ENCODE results near the gene NTRK1.
A peak's percentile ranks its signal among the peaks of the same experiment; 100 is the strongest.

The NTRK1 gene

DNA sequence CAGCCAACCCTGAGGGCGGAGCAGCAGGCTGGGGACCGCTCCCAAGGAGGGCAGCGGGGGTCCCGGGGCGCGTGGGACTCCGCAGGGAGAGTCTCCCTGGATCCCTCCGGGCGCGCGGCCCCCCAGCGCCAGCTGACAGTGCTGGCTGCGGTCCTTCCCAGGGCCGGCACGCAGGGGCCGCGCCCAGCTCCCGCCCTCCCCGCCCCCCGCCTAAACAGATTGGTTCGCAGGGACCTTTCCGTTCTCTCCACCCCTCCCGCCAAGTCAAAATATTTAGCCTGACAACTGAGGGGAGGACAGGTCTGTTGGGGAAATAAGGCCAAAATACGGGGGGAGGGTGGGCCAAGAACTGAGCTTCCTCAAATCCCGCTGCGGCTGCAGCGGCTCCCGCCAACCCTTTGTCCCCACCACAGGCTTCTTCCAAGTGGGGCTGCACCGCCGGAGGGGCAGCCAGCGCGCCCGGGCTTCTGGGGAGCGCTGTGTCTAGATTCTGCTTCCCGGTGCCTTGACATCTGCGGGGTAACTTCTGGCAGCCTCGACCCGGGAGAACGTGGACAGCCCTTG lies 1.6 kb upstream of the NTRK1 start, which contains the start of gene INSRR:
Gene INSRR, minus strand, starts transcription at position 159 of the 564 bp plus-strand sequence. CDS start 496 bp downstream, outside the sequence.
- DNase-seq = no peak

DNA sequence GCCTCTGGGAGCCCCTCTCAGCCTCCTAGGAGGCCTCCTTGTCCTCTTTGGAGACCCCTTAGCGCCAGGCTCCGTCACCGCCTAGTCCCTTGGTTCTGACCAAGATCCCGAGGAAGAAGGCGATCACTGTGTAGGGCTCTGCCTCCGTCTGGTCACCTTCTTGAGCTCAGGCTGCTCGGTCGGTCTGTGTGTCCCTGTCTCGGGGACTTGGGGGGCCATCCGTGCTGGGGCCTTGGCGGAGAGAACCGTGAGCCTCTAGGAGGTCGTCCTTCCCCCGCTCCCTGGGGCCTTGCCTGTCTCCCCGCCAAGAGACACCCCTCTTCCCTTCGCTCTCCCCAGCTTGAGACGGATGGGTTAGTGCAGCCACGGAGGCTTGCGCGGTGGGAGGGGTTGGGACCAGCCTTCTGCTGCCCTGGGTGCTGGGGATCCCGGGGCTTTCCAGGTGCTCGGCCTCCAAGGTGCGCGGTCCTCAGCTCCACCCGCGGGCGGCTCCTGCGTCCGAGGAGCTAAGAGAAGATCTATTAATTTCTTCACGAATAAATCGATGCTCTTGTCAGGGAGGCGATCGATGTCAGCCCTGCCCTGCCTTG lies 1.0 kb upstream of the NTRK1 start:
- no peak for DNase-seq

DNA sequence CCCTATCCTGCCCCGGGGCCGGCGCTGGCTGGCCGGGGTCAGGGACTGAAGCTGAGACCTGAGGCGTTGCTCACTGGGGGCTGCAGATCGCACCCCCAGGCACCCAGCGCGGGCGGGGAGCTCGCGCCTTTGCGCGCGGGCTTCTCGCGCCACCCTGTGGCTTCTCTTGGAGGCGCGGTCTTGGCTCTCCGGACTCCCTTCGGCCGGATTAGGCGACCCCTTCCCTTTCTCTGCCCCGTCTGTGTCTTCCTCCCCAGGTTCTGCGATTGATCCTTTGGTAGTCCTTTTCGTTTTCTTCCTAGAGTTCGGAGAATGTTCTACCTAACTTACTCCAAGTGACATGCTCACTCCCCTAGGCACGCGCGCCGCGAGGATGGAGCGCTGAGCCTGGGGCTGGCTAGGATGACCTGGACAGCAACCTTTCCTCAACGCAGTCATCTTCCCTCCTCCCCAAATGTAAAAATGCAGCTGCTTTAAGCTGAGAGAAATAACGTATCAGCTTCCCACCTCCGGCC lies 495 bp upstream of the NTRK1 start:
- peak; percentile 23 for DNase-seq

DNA sequence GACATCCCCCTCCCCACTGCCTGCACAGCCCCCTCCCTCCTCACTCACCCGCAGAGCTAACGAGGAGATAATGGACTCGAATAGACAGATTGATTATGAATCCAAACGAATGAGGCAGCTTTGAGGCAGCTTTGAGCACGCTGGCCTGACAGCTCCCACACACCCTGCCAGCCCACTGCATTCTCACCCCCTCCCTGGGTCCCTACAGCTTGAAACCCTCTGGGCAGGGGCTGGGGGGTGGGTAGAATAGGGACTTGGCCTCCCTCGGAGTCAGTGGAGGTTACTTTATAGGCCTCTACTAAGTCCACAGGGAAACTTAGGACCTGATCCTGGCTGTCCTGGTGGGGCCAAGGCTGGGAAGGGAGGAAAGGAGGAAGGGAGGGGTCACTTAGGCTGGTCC lies 1.9 kb downstream of the NTRK1 start:
- no peak for DNase-seq

DNA sequence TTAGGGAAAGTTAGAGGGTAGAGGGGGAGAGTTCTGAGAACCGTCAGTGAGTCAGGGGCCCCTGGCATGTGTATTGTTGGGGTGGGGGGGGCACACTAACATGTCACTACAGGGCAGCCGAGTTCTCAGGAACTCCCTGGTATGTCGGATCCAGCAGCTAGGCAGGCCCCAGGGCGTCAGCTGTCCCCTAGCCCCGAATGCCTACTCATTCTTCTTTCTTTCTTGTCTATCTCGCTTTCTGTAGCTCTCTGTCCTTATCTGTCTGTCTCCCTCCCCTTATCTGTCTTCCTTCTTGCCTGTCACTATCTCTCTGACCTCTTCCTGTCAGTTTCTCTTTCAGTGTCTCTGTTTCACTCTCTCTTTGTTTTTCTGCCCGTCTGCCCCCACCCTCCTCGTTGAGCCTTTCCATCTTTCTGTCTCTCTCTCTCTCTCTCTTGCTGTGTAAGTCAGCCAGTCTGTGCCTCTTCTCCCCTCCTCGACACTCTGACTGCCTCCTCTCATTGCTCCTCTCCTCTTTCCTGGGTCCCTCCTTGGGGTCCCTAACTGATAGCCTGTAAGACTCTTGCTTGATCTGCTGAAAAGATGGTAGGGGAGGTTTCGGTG lies 2.4 kb downstream of the NTRK1 start:
- DNase-seq = no peak

DNA sequence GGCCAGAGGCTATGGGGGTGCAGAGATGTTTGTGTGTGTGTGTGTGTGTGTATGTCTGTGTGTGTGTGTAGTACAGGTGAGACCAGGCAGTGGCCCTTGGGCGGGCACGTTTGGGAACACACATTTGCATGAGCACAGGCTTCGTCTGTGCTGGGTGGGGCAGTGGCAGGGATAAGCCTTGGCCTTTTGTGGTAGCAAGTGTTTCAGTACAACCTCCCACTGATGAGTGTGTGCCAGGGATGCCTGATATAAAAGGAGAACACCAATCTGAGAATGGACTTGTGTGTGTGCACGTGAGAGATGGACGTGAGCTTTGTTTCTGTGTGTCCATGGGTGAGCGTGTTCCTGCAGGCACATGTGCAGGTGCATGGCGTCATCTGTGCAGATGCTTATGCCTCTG lies 3.0 kb downstream of the NTRK1 start:
- DNase-seq = no peak

DNA sequence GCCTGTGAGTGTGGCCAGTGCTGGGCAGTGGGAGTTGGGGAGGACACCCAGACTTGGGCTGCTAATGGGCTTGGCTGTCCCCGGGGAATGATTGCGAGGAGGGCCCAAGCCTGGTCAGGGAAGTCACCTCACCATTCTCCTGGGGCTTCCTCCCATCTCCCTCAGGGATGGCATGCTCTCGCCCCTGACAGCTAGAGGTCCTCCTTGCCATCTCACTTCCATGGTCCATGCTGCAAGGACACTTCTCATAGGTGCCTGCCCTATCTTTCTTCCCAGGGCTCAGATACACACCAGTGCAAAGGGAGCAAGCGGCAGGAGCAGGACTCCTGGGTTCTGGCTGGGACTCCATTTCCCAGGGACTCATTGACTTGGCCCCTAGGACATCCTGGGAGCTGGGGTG lies 4.1 kb downstream of the NTRK1 start:
- DNase-seq = no peak

DNA sequence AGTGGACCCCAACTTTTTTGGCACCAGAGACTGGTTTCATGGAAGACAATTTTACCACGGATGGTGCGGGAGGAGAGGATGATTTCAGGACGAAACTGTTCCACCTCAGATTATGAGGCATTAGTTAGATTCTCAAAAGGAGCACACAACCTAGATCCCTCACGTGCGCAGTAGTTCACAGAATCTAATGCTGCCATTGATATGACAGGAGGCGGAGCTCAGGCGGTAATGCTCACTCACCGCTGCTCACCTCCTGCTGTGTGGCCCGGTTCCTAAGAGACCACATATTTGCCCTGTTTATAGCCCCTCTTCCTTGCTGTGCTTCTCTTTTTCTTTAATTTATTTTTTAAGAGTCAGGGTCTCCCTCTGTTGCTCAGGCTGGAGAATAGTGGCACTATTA lies 4.6 kb downstream of the NTRK1 start:
- DNase-seq = no peak

DNA sequence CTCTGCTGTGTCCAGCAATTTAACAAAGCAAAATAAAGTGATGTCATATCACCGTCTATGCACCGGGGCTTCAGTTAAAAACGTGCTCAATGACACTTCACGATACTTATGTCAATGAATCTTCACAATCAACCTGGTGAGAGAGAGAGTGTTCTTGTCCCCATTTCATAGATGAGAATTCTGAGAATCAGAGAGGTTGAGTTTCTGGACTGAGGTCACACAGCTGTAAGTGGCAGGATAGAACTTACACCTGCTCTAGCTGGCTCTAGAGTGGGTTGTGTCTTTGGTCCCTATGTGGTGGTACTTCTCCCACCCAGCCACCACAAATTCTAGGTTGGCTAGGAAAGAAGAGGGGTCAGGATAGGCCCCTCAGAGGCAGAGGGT lies 5.2 kb downstream of the NTRK1 start:
- DNase-seq = no peak

DNA sequence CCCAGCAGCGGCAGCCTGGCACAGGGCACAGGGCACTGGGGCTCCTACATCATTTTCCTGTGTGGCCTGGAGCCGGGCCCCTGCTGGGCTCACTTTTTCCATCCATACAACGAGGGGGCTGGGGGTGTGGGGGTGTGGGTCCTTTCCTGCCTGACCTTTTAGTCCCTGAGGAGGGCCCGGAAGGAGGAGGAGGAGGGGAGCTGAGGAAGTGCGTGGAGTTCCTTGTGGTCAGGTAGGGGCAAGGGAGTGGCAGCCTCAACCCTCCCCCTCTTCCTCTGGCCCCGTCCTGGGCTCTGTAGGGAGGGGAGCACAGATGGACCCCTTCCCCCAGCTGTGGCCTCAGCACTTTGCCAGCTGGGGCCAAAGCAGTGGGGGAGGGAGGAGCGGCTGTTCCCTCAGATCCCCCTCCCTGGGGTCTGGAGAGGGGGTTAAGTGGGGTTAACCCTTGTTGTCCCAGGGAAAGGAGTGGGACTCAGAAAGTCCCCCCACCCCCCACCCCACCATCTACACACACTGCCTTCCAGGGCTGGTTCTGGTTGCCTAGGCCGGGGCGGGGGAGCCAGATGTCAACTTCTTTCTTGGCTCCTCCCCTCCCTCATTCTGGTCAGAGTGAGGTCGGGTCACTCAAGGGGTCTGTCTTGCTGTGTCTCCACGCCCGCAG lies 5.7 kb downstream of the NTRK1 start:
- no peak for DNase-seq

DNA sequence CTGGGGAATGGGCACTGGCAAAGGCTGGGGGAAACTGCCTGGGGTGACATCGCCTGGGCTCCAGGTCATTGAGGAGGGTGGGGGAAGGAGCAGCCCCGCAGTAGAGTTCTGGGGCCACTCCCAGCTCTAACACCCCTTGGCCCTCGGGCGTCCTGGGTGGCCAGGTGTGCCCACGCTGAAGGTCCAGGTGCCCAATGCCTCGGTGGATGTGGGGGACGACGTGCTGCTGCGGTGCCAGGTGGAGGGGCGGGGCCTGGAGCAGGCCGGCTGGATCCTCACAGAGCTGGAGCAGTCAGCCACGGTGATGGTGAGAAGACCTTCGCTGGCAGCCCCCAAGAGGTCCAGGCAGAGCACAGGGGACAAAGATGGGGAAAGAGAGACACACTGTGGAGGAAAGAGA lies 7.7 kb downstream of the NTRK1 start:
- DNase-seq = no peak

DNA sequence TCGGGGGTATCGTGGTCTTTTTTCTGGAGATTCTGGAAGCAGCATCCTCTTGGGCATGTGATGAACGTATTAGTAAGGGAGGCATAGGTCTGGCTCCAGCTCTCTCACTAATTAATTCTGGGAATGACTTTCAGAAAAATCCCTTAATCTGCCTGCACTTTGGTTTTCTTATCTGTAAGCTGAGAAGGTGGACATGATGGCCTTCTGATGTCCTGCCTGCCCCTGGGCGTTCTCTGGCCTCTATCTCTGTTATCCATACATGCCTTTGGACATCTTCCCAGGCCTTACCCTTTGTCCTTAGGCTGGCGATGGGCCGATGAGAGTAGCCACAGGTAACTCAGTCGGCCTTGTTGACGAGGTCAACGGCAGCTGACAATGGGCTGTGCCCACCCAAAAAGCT lies 8.8 kb downstream of the NTRK1 start:
- DNase-seq = no peak

DNA sequence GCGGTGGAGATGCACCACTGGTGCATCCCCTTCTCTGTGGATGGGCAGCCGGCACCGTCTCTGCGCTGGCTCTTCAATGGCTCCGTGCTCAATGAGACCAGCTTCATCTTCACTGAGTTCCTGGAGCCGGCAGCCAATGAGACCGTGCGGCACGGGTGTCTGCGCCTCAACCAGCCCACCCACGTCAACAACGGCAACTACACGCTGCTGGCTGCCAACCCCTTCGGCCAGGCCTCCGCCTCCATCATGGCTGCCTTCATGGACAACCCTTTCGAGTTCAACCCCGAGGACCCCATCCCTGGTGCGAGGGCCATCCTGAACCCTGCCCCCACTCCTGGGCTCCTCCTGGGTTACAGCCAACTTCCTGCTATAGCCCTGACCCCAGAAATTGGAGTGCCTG lies 13.0 kb downstream of the NTRK1 start:
- no peak for DNase-seq

DNA sequence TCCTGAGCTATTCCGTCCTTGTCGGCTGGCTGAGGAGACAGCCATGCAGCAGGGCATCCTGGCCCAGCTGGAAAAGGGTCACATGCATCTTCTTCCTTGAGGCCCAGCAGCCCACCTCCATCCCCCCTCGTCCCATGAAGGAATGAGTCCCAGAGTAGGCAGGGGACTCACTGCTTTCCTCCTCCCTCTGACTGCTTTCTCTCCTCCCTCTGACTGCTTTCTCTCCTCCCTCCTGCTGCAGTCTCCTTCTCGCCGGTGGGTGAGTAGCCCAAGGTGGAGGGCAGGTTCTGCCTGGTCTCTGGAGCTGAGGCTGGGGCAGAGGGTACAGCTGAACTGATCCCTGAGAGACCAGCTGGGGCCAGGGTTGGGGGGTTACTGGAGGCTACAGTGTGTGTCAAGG lies 13.5 kb downstream of the NTRK1 start:
- DNase-seq = no peak

DNA sequence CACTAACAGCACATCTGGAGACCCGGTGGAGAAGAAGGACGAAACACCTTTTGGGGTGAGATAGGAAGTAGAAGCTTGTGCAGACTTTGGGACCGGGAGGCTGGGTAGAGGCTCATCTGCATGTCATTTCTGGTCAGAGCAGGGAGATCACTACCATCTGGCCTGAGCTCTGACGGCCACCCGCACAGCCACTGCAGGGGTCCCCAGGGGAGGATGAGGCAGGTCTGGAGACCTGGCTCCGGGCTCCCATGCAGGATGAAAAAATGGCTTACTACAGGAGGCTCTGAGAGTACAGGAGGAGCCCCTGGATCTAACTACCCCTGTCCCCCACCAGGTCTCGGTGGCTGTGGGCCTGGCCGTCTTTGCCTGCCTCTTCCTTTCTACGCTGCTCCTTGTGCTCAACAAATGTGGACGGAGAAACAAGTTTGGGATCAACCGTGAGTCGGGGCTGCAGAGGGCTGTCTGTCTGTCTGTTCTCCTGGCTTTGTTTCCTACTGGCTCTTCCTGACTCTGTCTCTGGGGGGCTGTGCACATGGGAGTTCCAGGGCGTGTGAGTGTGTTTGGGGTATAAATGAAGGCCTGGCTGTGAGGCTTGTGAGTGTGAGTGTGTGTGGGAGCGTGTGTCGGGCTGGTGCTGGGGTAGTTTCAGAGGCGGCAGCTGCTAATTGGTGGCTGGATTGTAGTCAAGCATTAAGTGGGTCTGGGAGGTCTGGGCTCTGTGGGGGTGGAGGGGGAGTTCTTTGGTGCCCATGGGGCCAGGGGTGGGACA lies 14.1 kb downstream of the NTRK1 start:
- no peak for DNase-seq

DNA sequence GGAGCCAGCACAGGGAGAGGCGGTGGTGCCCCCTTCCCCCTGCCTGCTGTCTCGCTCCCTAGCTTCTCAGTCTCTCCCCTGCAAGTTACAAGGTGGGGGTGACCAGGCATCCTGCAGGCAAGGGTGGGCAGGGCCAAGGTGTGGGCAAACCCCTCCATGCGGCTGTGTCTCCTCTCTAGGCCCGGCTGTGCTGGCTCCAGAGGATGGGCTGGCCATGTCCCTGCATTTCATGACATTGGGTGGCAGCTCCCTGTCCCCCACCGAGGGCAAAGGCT lies 14.6 kb downstream of the NTRK1 start:
- no peak for DNase-seq

DNA sequence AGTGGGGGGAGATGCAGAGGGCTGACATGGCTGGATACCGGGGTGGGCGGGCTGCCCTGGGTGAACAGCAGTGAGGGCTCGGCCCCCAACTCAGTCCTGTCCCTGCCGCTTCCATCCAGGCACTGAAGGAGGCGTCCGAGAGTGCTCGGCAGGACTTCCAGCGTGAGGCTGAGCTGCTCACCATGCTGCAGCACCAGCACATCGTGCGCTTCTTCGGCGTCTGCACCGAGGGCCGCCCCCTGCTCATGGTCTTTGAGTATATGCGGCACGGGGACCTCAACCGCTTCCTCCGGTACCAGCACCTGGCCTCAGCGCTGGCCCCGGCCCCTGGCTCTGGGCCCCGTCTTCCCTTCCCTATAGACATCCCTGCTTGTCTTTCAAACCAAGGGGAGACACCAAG lies 15.6 kb downstream of the NTRK1 start:
- no peak for DNase-seq

DNA sequence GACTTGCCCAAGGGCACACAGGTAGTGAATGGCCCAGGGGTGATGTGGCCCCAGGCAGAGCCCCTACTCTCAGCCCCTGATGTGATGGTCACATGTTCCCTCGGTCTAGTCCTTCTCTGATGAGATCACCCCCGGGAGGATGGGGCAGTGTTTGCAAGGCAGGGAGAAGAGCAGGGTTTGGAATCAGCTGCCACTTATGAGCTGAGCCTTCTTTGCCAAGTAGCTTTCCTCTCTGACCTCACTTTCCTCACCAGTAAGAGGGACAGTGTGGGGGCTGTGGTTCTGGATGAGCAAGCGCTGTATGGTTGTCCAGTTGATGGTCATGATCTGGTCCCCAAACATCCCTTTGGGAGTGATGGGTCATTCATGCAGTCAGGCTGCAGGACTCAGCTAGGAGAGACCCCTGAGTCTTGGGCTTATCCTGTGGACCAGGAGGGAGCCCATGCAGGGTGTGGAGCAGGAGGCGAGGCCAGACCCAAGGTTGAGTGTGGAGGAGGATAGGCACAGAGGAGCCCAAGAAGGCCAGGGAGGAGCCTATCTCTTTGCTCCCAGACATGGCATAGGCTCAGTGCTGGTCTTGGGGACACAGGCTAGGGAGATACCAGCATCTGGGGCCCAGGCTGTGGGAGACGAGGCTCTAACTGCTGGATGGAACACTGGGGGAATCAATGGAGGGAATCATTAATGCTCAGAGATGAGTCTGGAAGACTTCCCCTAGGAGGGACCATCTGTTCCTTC lies 16.9 kb downstream of the NTRK1 start:
- DNase-seq = no peak

DNA sequence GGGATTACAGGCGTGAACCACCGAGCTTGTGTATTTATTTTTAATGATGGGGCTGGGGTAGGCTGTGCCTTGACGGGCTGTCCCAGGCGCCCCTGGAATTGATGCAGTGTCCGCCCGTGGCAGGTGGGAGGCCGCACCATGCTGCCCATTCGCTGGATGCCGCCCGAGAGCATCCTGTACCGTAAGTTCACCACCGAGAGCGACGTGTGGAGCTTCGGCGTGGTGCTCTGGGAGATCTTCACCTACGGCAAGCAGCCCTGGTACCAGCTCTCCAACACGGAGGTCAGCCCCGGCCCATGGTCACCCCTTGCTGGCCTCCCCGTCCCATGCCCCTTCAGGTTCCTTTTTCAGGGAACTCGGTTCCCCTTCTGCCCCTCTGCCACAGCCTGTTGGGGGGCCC lies 19.2 kb downstream of the NTRK1 start:
- no peak for DNase-seq

DNA sequence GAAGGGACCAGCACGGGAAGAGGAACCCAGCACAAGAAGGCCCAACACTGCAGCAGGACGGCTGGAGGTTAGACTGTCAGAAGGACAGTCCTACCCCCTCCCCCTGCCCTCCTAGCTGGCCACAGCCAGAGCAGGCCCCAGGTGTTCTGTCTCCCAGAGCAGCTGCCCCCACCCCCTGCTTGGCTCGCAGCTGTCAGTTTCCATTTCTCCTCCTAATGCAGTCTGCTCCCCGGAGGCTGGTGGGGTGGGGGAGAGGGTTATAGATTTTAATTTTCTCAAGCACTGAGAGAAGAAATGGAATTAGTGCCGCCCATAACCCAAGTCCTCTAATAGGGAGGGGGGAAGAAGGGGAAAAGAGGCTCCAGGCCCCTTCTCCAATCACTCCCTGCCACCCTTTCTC lies 19.8 kb downstream of the NTRK1 start:
- no peak for DNase-seq

DNA sequence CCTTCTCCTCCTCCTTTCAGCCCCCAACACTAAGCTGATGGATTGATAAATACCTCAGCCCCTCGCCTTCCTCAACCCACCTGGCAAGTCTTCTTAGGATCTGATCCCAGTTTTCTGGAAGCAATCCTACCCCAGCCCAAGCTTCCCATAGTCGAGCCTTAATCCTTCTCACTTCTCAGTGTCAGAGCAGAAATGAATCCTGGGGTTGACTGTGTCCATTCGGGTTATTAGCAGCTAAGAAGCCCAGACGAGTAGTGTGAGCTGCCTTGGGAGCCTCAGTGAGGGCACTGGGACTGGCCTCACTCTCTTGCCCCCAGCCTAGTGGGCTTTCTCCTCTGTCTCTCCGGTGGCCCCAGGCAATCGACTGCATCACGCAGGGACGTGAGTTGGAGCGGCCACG lies 20.4 kb downstream of the NTRK1 start:
- DNase-seq = no peak

DNA sequence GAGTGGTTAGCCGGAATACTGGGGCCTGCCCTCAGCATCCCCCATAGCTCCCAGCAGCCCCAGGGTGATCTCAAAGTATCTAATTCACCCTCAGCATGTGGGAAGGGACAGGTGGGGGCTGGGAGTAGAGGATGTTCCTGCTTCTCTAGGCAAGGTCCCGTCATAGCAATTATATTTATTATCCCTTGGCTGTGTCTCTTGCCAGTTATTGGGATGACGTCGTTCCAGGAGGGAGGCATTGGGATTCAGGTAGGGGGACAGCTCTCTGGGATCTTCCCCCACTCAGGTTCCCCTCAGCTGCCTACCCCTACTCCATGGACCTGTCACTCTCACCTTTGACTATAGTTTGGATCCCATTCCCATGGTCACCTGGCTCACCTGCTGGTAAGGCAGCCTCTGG lies 21.0 kb downstream of the NTRK1 start:
- DNase-seq = no peak

DNA sequence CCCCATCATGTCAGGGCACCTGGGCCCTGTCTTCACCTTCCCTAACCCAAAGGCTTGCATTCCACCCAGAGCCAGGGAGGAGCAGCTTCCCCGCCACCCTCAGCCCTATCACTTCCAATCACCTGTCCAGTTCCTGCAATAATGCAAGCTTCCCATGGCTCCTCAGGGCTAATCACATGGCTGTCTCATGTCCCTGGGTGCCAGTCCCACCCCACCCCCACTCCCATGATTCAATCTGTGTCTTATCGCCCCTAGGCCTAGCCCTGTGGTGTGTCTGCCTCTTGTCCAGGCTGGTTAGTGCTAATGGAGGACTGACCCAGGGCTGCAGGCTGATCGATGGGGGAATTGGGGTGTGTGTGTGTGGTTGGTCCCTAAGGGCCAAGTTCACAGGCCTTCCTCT lies 21.9 kb downstream of the NTRK1 start:
- no peak for DNase-seq

Measured in NCI-H226 (cell line).